T-cell (primary cell): ENCODE data around the gene CCSER1. TPM values are rescaled to one million over a fixed set of nuclear protein-coding genes. Genes with fewer than 3 reads are reported as not detected.

Experiments
- ATAC-seq, 4 experiments: fragments of 200-7000 bp in 3 of 4; fragments of 150-1000 bp in 1 of 4; cut with Tn5 transposase; replicated peaks in 1 of 4; 1 replicate in 3 of 4; 2 replicates in 1 of 4; pipeline ENCODE4 v1.10.0; 2021; ENCODE audit warnings: moderate library complexity in 3 of 4, mild to moderate bottlenecking in 2 of 4, moderate number of reproducible peaks in 1 of 4
- CTCF ChIA-PET, 2 donors: fragments of 300-600 bp; sonication (Branson Sonifier 250); formaldehyde crosslinking; loops; one replicate each; lab custom pipeline; 2022; ENCODE audit warnings: antibody characterized with exemption in 2 of 2; lab: Charles Lee
- POLR2A ChIA-PET, 2 donors: fragments of 300-600 bp; sonication (Branson Sonifier 250); formaldehyde crosslinking; loops; one replicate each; lab custom pipeline; 2022; ENCODE audit warnings: antibody characterized with exemption in 2 of 2; lab: Charles Lee
- DNase-seq, 35 experiments: peaks; one replicate each; pipeline versions ENCODE4 v3.0.0 to v3.0.0-alpha.2; 2013 to 2023
- H3K27ac ChIP-seq: one replicate; pipeline ENCODE4 v1.5.1; 2013; ENCODE audit warnings: low read length
- H3K27me3 ChIP-seq, 2 experiments: replicated peaks in 1 of 2; 1 replicate in 1 of 2; 2 replicates in 1 of 2; pipeline versions ENCODE4 v1.6.1 to v1.7.0; 2013; ENCODE audit warnings: low read length in 1 of 2, mixed read lengths in 1 of 2; ENCODE audit not compliant: control insufficient read depth in 2 of 2, insufficient read depth in 2 of 2; ENCODE audit errors: extremely low read depth in 1 of 2
- H3K36me3 ChIP-seq, 2 donors: 1 replicate in 1 of 2; 2 replicates in 1 of 2; pipeline versions ENCODE4 v1.6.1 to v1.7.0; 2013; ENCODE audit warnings: low read length in 1 of 2; ENCODE audit not compliant: control insufficient read depth in 2 of 2, insufficient read depth in 1 of 2; ENCODE audit errors: extremely low read depth in 1 of 2
- H3K4me1 ChIP-seq, 2 experiments: 1 replicate in 1 of 2; 2 replicates in 1 of 2; pipeline versions ENCODE4 v1.6.1 to v1.7.0; 2013; ENCODE audit warnings: low read length in 2 of 2, mixed read lengths in 1 of 2; ENCODE audit not compliant: insufficient read depth in 2 of 2, control insufficient read depth in 1 of 2; ENCODE audit errors: extremely low read depth in 1 of 2
- H3K4me3 ChIP-seq, 2 donors: 1 replicate in 1 of 2; 2 replicates in 1 of 2; pipeline versions ENCODE4 v1.5.1 to v1.7.0; 2013; ENCODE audit warnings: mild to moderate bottlenecking in 2 of 2, low read length in 1 of 2, moderate library complexity in 1 of 2; ENCODE audit not compliant: control insufficient read depth in 1 of 2; ENCODE audit errors: extremely low read depth in 1 of 2
- H3K9me3 ChIP-seq: 2 replicates; pipeline ENCODE4 v1.7.0; 2013
- H3K27ac Mint-ChIP-seq, 2 donors: one replicate each; pipeline ENCODE4 v1.8.0; 2020 to 2021; ENCODE audit warnings: mild to moderate bottlenecking in 2 of 2, mixed read lengths in 2 of 2
- H3K27me3 Mint-ChIP-seq, 2 donors: one replicate each; pipeline ENCODE4 v1.8.0; 2021 to 2022; ENCODE audit warnings: mixed read lengths in 2 of 2
- H3K36me3 Mint-ChIP-seq: one replicate; pipeline ENCODE4 v1.8.0; 2021; ENCODE audit warnings: mixed read lengths
- H3K4me1 Mint-ChIP-seq, 3 donors: one replicate each; pipeline ENCODE4 v1.8.0; 2020 to 2022; ENCODE audit warnings: mixed read lengths in 3 of 3, mild to moderate bottlenecking in 1 of 3
- H3K4me3 Mint-ChIP-seq, 3 donors: one replicate each; pipeline ENCODE4 v1.8.0; 2020 to 2022; ENCODE audit warnings: mild to moderate bottlenecking in 3 of 3, mixed read lengths in 3 of 3, moderate library complexity in 3 of 3
- H3K9me3 Mint-ChIP-seq, 3 donors: one replicate each; pipeline ENCODE4 v1.8.0; 2020 to 2022; ENCODE audit warnings: mixed read lengths in 3 of 3
- WGBS: methylation state at CpG from one replicate; pipeline ENCODE4 v1.1.5; 2013; ENCODE audit warnings: missing lambda C conversion rate; ENCODE audit not compliant: insufficient coverage; 5-methylcytosine and 5-hydroxymethylcytosine counted together
- total RNA-seq, 35 experiments: library from RNA in 6 of 35; stranded (reverse) in 6 of 35; fragments of 120-200 nt in 1 of 35; gene quantifications; one replicate each; pipeline versions ENCODE4 v1.2.1 to v1.2.4 and lab custom pipeline; 2013 to 2026

The CCSER1 gene
- total RNA-seq, 5 donors from 2014 or later (not counting 1 experiment from before 2014, with no cell fraction given), result 0.35 to 1.4 (median 0.98) TPM

DNA sequence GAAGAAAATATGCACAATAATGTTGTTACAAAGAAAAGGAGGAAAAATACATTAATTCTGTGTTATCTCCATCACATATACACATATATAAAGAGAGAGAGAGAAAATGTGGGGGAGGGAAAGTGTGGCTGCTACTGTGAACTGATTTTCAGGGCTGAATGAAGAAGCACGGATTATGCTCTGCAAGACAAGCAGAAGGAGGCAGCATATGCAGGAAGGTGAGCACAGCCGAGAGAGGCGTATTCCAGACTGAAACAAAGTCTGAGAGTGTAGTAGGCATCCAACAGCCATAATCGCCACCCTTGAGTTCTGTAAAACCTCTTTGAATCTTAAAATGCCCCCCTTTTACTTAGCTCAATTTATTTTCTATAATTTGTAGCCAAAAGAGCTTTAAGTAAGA is 1094.8 kb downstream of the CCSER1 start:
- ATAC-seq, result no peak
- ChIA-PET POLR2A (no interaction called here), CTCF (no interaction called here)
- H3K4me3 Mint-ChIP-seq, result no peak overlapping the region
- H3K36me3 Mint-ChIP-seq, result no peaks in the 10 kb centered on the region
- Histone ChIP-seq H3K27ac (no peak overlapping the region), H3K27me3 (no peaks in the 10 kb centered on the region), H3K4me3 (no peak overlapping the region), H3K9me3 (no peaks in the 10 kb centered on the region), H3K4me1 (no peaks in the 10 kb centered on the region), H3K36me3 (no peaks in the 10 kb centered on the region)
- H3K4me1 Mint-ChIP-seq, result no peaks in the 10 kb centered on the region
- H3K27me3 Mint-ChIP-seq, result no peaks in the 10 kb centered on the region
- no peak for DNase-seq
- peaks cover 3 to 12% (median 6%) of the 10 kb centered on the region in 3 donors for H3K9me3 Mint-ChIP-seq
- 100% methylated on average over 2 of the region's 4 CpGs for WGBS
- no peak overlapping the region for H3K27ac Mint-ChIP-seq

DNA sequence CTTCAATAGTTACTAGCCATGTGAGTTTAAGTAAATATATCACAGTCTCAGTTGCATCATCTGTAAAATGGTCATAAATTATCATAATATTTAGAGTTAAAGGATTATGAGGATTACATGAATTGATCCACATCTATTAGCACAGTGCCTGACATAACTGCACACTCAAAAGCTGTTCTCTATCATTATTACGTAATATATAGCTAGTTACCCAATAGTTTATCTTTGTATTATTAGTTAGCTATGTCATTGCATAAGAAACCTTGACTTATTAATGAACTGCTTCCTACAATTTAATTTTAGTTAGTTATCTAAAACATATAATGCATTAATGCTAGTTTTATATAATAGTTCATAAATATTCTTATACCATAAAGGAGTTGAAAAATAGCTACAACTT is 1099.7 kb downstream of the CCSER1 start:
- no peak for ATAC-seq
- no peak for DNase-seq
- peaks cover 3 to 6% (median 6%) of the 10 kb centered on the region in 3 donors for H3K9me3 Mint-ChIP-seq
- no peak overlapping the region for H3K27ac Mint-ChIP-seq
- ChIA-PET POLR2A (no interaction called here), CTCF (no interaction called here)
- H3K4me1 Mint-ChIP-seq, result no peaks in the 10 kb centered on the region
- H3K36me3 ChIP-seq, result no peaks in the 10 kb centered on the region
- no peak overlapping the region for H3K4me3 Mint-ChIP-seq
- H3K4me1 ChIP-seq, result no peaks in the 10 kb centered on the region
- no peaks in the 10 kb centered on the region for H3K9me3 ChIP-seq
- no peak overlapping the region for H3K27ac ChIP-seq
- no peak overlapping the region for H3K4me3 ChIP-seq
- no peaks in the 10 kb centered on the region for H3K36me3 Mint-ChIP-seq
- no peaks in the 10 kb centered on the region for H3K27me3 ChIP-seq
- H3K27me3 Mint-ChIP-seq, result no peaks in the 10 kb centered on the region
- WGBS, result no CpG with 5 or more reads among the region's 1 CpG

DNA sequence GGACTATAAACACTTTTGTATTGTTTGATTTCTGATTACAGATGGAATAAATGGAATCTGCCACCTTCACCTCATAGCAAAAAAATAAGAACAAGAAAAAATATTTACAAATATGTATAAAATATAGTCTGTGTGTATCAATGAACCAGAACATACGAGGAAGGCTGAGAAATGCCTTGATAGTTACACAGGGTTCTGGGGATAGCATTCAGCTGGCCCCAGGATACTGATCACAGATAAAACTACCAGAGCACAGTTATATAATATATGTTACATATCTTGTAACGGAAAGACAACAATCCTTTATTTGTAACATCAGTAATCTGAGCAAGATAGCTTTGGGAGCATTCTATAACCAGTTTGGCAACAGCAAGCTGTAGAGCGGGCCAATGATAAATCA is 1101.5 kb downstream of the CCSER1 start:
- Mint-ChIP-seq H3K4me3 (no peak overlapping the region), H3K27ac (no peak overlapping the region), H3K27me3 (no peaks in the 10 kb centered on the region), H3K36me3 (no peaks in the 10 kb centered on the region), H3K4me1 (no peaks in the 10 kb centered on the region), H3K9me3 (peaks cover 6 to 8% (median 7%) of the 10 kb centered on the region in 3 donors)
- ChIA-PET POLR2A (no interaction called here), CTCF (no interaction called here)
- Histone ChIP-seq H3K4me1 (no peaks in the 10 kb centered on the region), H3K36me3 (no peaks in the 10 kb centered on the region), H3K27ac (no peak overlapping the region), H3K9me3 (no peaks in the 10 kb centered on the region), H3K27me3 (no peaks in the 10 kb centered on the region), H3K4me3 (no peak overlapping the region)
- 100% methylated on average over 1 of the region's 3 CpGs for WGBS
- no peak for ATAC-seq
- DNase-seq, result no peak

DNA sequence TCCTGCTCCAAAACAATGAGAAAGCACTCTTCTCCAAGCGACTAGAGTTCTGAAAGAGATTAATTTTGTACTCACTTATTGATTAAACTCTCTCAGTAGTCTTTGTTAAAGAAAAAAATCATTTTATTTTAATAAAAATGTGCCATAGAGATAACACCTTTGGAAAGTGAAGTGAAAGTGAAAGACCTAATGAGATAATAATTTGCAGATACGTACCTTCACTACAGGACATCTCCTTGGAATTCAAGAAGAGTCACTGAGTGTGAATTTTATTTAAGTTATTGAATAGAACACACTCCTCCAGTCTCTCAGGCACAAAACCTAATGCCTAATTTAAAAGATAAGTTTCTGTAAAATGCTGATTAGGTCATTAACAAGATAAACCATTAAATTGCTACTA is 1106.0 kb downstream of the CCSER1 start:
- no peaks in the 10 kb centered on the region for H3K4me1 Mint-ChIP-seq
- peaks cover 4 to 11% (median 8%) of the 10 kb centered on the region in 3 donors for H3K9me3 Mint-ChIP-seq
- H3K36me3 Mint-ChIP-seq, result no peaks in the 10 kb centered on the region
- POLR2A ChIA-PET, result no interaction called here
- H3K27ac Mint-ChIP-seq, result no peak overlapping the region
- no peak for DNase-seq
- no peaks in the 10 kb centered on the region for H3K4me1 ChIP-seq
- no peaks in the 10 kb centered on the region for H3K27me3 Mint-ChIP-seq
- CTCF ChIA-PET, result no interaction called here
- H3K36me3 ChIP-seq, result no peaks in the 10 kb centered on the region
- no peak overlapping the region for H3K4me3 Mint-ChIP-seq
- H3K27me3 ChIP-seq, result no peaks in the 10 kb centered on the region
- no peak overlapping the region for H3K4me3 ChIP-seq
- no CpG with 5 or more reads among the region's 2 CpGs for WGBS
- H3K27ac ChIP-seq, result no peak overlapping the region
- H3K9me3 ChIP-seq, result no peaks in the 10 kb centered on the region
- no peak for ATAC-seq

DNA sequence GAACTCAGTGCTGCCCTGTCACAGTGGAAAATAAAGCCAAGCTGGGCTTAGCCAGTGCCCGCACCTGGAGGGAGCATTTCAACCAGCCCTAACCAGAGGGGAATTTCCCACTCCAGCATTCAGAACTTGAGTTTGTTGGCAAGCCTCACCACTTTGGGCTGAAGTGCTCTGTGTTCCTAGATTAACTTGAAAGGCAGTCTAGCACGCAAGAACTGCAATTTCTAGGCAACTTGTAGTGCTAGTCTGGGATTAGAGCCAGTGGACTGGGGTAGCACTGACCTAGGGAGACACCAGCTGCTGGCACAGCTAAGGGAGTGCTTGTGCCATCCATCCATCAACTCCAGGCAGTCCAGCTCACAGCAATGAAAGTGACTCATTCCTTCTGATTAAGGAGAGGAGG is 1115.9 kb downstream of the CCSER1 start:
- Histone ChIP-seq H3K27me3 (no peaks in the 10 kb centered on the region), H3K36me3 (no peaks in the 10 kb centered on the region), H3K27ac (no peak overlapping the region), H3K4me3 (no peak overlapping the region), H3K4me1 (no peaks in the 10 kb centered on the region), H3K9me3 (no peaks in the 10 kb centered on the region)
- no peaks in the 10 kb centered on the region for H3K36me3 Mint-ChIP-seq
- no peak for DNase-seq
- H3K27ac Mint-ChIP-seq, result no peak overlapping the region
- no peaks in the 10 kb centered on the region for H3K27me3 Mint-ChIP-seq
- 100% methylated on average over 1 of the region's 2 CpGs for WGBS
- ChIA-PET POLR2A (no interaction called here), CTCF (no interaction called here)
- ATAC-seq, result no peak
- H3K9me3 Mint-ChIP-seq, result peaks cover 3 to 18% (median 13%) of the 10 kb centered on the region in 3 donors
- H3K4me3 Mint-ChIP-seq, result no peak overlapping the region
- no peaks in the 10 kb centered on the region for H3K4me1 Mint-ChIP-seq

DNA sequence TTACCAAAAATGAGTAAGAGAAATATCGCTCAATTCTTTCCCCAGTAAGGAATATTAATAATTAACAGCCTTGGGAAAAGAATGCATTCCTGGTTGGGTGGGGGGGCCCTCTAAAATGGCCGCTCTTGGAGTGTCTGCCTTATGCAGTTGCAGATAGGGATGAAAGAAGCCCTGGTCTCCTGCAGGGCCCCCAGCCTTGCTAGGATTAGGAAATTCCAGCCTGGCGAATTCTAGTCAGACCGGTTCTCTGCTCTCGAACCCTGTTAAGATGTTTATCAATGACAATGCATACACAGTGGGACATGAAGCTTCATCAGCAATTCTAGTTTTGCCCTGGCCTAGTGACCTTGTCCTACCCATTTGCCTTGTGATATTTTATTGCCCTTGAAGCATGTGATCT is 1128.8 kb downstream of the CCSER1 start:
- H3K4me1 ChIP-seq, result no peaks in the 10 kb centered on the region
- Mint-ChIP-seq H3K4me1 (no peaks in the 10 kb centered on the region), H3K4me3 (no peak overlapping the region), H3K9me3 (peaks cover 6 to 28% (median 23%) of the 10 kb centered on the region in 3 donors), H3K27me3 (no peaks in the 10 kb centered on the region), H3K27ac (no peak overlapping the region), H3K36me3 (no peaks in the 10 kb centered on the region)
- H3K27me3 ChIP-seq, result no peaks in the 10 kb centered on the region
- H3K27ac ChIP-seq, result no peak overlapping the region
- POLR2A ChIA-PET, result no interaction called here
- H3K36me3 ChIP-seq, result no peaks in the 10 kb centered on the region
- no peaks in the 10 kb centered on the region for H3K9me3 ChIP-seq
- no peak overlapping the region for H3K4me3 ChIP-seq
- DNase-seq (no peak), ATAC-seq (no peak)
- CTCF ChIA-PET, result no interaction called here
- 100% methylated on average over 3 of the region's 5 CpGs for WGBS

DNA sequence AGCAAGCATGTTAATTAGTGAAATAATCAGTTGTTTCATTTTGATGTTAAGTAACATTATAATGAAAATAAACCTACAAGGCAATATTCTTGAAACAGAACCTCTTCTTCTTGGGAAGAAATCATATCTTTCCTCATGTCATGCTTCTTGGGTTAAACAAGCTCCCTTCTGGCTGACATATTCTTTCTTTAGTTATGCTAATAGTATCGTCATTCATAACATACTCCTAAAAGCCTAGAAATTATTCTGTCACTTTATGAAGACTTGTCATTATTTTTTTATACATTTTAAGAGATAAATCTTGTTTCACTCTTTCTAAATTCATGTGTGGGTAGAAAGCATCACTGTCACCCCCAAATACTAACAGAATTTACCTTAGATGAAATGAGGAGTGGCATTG is 1129.6 kb downstream of the CCSER1 start:
- Histone ChIP-seq H3K27ac (no peak overlapping the region), H3K9me3 (no peaks in the 10 kb centered on the region), H3K27me3 (no peaks in the 10 kb centered on the region), H3K36me3 (no peaks in the 10 kb centered on the region), H3K4me1 (no peaks in the 10 kb centered on the region), H3K4me3 (no peak overlapping the region)
- CTCF ChIA-PET, result no interaction called here
- WGBS, result no CpG with 5 or more reads among the region's 1 CpG
- Mint-ChIP-seq H3K36me3 (no peaks in the 10 kb centered on the region), H3K27me3 (no peaks in the 10 kb centered on the region), H3K4me3 (no peak overlapping the region), H3K4me1 (no peaks in the 10 kb centered on the region), H3K27ac (no peak overlapping the region), H3K9me3 (peaks cover 6 to 32% (median 25%) of the 10 kb centered on the region in 3 donors)
- ATAC-seq, result no peak
- POLR2A ChIA-PET, result no interaction called here
- DNase-seq, result no peak
